ENCODE data around the gene SLC4A11. TPM values are rescaled to one million over a fixed set of nuclear protein-coding genes. Genes with fewer than 3 reads are reported as not detected.
A peak's percentile ranks its signal among the peaks of the same experiment; 100 is the strongest.

SLC4A11 gene
- total RNA-seq, 1 donor from 2014 or later = 5.8 TPM

DNA sequence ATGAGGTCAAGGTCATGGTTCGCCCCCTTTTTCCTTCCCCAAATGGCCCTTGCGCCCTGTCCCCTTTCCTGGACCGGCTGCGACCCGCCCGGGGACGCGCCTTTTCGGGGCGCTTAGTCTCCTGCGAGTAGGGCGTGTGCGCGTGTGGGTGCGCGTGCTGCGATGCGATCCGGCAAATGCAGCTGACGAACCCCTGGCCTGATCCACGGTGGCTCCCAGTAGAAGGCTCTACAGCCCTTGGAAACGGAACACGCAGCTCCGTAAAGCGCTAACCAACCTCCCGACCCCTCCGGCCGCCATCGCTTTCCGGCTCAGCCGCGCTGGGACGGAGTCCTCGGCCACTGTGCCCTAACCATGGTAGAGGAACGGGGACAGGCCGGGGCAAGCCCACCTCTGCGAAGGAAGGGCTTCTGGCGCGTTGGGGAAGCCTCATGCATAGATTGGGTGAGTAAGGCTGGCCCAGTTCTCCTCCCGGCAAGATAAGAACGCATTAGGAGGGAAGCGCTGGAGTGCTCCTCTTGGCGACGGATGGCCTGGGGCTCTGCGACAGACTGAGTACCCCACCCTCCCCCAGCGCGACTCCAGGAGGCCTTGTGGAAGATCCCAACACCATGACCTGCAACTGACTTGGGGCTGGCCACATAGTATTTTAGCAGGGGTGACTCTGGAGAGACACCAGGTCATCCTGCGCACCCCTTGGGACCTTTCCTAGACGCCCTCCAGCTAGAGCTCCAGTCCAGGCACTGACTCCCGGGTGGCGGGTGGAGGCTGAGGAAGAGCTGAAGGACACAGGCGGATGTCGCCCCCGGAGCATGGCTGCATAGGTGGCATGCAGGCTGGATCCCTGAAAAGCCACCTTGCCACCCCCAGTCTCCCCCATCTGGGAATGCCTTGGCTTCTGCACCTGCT, 1.1 kb upstream of the SLC4A11 start:
- Mint-ChIP-seq H3K4me3 (peak overlapping the region; percentile 92), H3K27me3 (peaks cover 76% of the 10 kb centered on the region), H3K27ac (peak overlapping the region; percentile 74), H3K4me1 (ENCODE audit: unreplicated experiment) (peaks cover 6% of the 10 kb centered on the region), H3K9me3 (no peaks in the 10 kb centered on the region), H3K36me3 (no peaks in the 10 kb centered on the region)
- DNase-seq (ENCODE audit: extremely low spot score, unreplicated experiment) = no peak
- TF ChIP-seq, protein P1, sequence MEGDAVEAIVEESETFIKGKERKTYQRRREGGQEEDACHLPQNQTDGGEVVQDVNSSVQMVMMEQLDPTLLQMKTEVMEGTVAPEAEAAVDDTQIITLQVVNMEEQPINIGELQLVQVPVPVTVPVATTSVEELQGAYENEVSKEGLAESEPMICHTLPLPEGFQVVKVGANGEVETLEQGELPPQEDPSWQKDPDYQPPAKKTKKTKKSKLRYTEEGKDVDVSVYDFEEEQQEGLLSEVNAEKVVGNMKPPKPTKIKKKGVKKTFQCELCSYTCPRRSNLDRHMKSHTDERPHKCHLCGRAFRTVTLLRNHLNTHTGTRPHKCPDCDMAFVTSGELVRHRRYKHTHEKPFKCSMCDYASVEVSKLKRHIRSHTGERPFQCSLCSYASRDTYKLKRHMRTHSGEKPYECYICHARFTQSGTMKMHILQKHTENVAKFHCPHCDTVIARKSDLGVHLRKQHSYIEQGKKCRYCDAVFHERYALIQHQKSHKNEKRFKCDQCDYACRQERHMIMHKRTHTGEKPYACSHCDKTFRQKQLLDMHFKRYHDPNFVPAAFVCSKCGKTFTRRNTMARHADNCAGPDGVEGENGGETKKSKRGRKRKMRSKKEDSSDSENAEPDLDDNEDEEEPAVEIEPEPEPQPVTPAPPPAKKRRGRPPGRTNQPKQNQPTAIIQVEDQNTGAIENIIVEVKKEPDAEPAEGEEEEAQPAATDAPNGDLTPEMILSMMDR (conservative IDR thresholded peaks at IDR 0.05) = no peak

DNA sequence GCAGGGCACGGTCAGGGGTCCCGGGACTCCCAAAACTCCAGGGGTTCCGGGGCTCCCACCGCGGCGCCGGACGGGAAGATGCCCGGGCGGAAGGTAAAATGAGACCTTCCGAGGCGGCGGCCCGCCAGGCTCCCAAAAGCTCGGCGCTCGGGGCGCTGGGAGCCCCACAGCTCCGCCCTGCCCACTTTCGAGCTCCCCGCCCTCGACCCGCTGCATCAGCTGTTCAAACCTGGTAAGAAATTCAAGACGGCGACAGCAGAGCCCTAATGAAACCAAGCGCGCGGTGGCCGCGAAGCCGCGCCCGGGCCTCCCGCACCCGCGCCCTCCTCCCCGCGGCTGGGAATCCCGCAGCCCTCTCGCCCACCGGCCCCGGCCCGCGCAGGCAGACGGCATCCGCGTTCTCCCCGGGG, 369 bp downstream of the SLC4A11 start:
- no peak for DNase-seq (ENCODE audit: extremely low spot score, unreplicated experiment)
- Mint-ChIP-seq H3K27me3 (peaks cover 70% of the 10 kb centered on the region), H3K36me3 (no peaks in the 10 kb centered on the region)

DNA sequence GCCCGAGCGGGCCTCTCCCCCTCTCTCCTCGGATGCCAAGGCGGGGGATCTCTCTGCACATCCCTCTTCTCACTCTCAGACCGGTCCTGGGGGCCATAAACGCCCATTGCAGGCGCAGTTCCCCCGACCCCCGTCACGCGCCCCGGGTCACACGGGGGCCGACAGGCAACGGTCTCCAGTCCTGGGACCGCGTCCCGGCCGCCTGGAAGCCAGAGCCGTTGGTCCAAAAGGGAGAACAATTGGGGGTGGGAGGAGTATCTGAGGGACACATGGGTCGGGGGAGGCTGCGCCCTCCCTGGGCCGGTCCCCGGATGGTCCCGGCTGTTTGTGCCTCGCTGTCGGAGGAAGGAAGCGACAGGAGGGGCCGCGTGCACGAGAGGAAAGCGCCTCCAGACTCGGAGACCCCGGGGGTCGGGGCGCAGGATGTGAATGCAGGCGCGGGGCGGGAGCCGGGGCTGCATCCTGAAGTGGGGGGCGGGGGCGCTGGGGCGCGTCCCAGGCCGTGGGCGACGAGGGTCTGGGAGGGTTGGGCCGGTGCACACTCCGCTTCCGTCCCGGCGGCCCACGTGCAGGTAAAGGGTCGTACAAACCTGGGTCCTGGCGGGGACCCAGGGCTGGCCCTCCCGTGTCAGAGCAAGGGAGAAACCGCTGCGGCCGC, 903 bp downstream of the SLC4A11 start:
- Mint-ChIP-seq H3K36me3 (no peaks in the 10 kb centered on the region), H3K9me3 (no peaks in the 10 kb centered on the region), H3K27ac (no peak overlapping the region), H3K4me1 (ENCODE audit: unreplicated experiment) (peaks cover 6% of the 10 kb centered on the region), H3K27me3 (peaks cover 68% of the 10 kb centered on the region), H3K4me3 (peak overlapping the region; percentile 78)
- no peak for DNase-seq (ENCODE audit: extremely low spot score, unreplicated experiment)
- TF ChIP-seq, protein P1 (conservative IDR thresholded peaks at IDR 0.05) = peak; percentile 41

More for the DNA sequence above, 369 bp downstream of the SLC4A11 start:
- no peaks in the 10 kb centered on the region for H3K9me3 Mint-ChIP-seq
- H3K27ac Mint-ChIP-seq = no peak overlapping the region
- peak overlapping the region; percentile 85 for H3K4me3 Mint-ChIP-seq
- peaks cover 6% of the 10 kb centered on the region for H3K4me1 Mint-ChIP-seq (ENCODE audit: unreplicated experiment)
- TF ChIP-seq, protein P1 (conservative IDR thresholded peaks at IDR 0.05) = no peak

DNA sequence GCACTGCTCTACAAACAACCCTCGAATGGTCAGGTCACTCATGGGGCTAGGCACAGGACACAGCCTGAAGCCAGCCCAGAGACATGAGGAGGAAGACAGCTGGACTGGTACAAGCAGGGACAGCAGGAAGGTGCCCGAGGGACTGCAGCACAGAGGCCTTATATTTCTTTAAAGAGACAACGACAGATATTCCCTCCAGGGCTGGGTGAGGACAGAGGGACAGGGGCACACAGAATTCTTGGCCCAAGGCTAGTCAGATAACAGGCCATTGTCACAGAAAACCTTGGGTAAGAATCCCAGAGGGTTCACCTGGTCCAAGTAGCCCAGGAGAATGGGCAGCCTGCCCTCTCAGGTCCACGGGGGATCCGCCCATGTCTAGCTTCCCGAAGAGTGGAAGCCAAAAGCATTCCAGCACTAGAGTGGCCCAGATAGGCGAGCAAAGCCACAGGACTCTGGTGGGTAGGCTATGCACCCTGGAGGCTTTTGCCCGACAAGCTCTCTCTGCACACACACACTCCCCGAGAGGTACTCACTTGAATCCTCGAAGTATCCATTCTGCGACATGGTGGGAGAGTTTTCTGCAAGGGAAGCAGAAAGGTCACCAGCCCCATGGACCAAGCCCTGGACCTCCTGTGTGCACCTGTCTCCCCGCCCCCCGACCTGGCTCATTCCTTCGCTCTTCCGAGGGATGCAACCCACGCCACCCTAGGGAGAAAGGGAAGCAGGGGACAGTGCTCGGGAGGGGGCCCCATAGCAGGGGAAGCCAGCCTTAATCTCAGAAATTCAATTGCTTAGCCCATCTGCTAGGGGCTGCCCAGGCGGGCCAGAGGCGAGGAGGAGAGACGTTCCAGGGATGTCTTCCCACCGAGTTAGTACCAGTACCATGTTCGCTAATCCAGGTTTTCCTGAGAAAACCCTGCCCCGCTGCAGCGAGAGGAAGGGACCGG, 1.7 kb downstream of the SLC4A11 start:
- peaks cover 65% of the 10 kb centered on the region for H3K27me3 Mint-ChIP-seq
- H3K36me3 Mint-ChIP-seq = no peaks in the 10 kb centered on the region
- no peak overlapping the region for H3K27ac Mint-ChIP-seq
- no peaks in the 10 kb centered on the region for H3K9me3 Mint-ChIP-seq
- TF ChIP-seq, protein P1 (conservative IDR thresholded peaks at IDR 0.05) = no peak
- peaks cover 6% of the 10 kb centered on the region for H3K4me1 Mint-ChIP-seq (ENCODE audit: unreplicated experiment)
- DNase-seq (ENCODE audit: extremely low spot score, unreplicated experiment) = no peak
- H3K4me3 Mint-ChIP-seq = peak overlapping the region; percentile 78

DNA sequence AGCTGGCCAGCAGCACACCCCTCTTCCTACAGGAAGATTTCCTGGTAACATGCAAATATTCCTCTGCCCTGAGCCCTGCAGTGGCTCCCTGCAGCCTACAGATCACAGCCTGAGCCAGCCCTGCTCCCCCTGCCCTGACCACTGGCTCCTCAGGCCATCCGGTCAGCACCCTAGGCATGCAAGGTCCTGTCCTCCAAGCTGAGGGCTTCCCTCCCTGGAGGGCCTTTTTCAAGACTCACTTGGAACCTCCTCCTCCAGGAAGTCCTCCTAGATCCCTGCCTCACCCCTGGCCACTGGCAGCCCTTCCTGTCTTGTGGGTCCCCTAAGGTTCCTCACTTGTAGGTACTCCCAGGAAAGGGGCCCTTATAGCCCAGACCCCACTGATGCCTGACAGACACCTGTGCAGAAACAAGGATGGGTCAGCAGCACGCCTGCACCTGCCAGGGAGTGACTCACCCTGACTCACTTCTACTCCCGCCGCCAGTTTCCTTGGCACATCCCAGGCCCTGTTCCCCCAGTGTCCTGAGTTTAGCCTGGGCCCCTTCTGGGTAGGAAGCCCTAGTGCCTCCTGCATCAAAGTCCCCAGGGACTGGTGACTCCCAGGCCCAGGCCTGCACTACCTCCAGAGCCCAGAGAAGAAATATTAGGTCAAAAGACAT, 3.2 kb downstream of the SLC4A11 start:
- peaks cover 6% of the 10 kb centered on the region for H3K4me1 Mint-ChIP-seq (ENCODE audit: unreplicated experiment)
- no peaks in the 10 kb centered on the region for H3K9me3 Mint-ChIP-seq
- H3K4me3 Mint-ChIP-seq = no peak overlapping the region
- H3K27ac Mint-ChIP-seq = no peak overlapping the region
- H3K36me3 Mint-ChIP-seq = no peaks in the 10 kb centered on the region
- peaks cover 53% of the 10 kb centered on the region for H3K27me3 Mint-ChIP-seq
- TF ChIP-seq, protein P1 (conservative IDR thresholded peaks at IDR 0.05) = no peak
- DNase-seq (ENCODE audit: extremely low spot score, unreplicated experiment) = no peak

Measured in type B pancreatic cell (in vitro differentiated cells).